ENCODE measurements around the gene FBXO21. TPM values are rescaled to one million over a fixed set of nuclear protein-coding genes. Genes with fewer than 3 reads are reported as not detected.

The FBXO21 gene
- total RNA-seq, 1 experiment from 2014 or later = 230 TPM

DNA sequence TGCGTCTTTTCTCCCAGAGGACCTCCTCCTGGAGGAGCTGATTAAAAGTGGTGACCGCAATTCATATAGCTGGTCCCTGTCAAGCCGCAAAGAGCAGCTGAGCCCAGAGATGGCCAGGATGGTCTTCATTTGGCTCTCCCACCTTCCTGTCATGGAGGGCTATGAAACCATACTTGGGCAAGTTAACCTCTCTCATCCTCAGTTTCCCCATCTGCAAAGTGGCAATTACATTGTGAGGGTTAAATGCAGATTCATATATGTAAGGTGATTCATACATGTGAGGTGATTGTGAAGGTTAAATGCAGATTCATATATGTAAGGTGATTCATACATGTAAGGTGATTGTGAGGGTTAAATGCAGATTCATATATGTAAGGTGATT, 87.5 kb downstream of the FBXO21 start:
- Histone ChIP-seq H3K4me1 (ENCODE audit: insufficient read depth, low read length) (peaks cover 19% of the 10 kb centered on the region), H3K9ac (ENCODE audit: low read length) (no peak overlapping the region), H3F3A (ENCODE audit: low read length, unreplicated experiment) (no peaks in the 10 kb centered on the region), H2AFZ (ENCODE audit: low read length) (no peak overlapping the region), H3K27me3 (ENCODE audit: low read length) (peaks cover 45% of the 10 kb centered on the region), H4K20me1 (ENCODE audit: low read length) (no peaks in the 10 kb centered on the region), H3K9me3 (ENCODE audit: low read length) (no peaks in the 10 kb centered on the region), H3K79me2 (ENCODE audit: low read length) (no peaks in the 10 kb centered on the region), H3K4me2 (ENCODE audit: low read length) (no peak overlapping the region), H3K4me3 (ENCODE audit: low read length) (no peak overlapping the region), H3K9me2 (replicated peaks; ENCODE audit: low read length) (no peaks in the 10 kb centered on the region), H3K27ac (ENCODE audit: low read length) (no peak overlapping the region), H3K36me3 (ENCODE audit: low read depth, low read length) (no peaks in the 10 kb centered on the region)
- intact Hi-C loops (cut with micrococcal nuclease) = no loop called here
- no peak for DNase-seq
- TF ChIP-seq, protein P1, sequence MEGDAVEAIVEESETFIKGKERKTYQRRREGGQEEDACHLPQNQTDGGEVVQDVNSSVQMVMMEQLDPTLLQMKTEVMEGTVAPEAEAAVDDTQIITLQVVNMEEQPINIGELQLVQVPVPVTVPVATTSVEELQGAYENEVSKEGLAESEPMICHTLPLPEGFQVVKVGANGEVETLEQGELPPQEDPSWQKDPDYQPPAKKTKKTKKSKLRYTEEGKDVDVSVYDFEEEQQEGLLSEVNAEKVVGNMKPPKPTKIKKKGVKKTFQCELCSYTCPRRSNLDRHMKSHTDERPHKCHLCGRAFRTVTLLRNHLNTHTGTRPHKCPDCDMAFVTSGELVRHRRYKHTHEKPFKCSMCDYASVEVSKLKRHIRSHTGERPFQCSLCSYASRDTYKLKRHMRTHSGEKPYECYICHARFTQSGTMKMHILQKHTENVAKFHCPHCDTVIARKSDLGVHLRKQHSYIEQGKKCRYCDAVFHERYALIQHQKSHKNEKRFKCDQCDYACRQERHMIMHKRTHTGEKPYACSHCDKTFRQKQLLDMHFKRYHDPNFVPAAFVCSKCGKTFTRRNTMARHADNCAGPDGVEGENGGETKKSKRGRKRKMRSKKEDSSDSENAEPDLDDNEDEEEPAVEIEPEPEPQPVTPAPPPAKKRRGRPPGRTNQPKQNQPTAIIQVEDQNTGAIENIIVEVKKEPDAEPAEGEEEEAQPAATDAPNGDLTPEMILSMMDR (conservative IDR thresholded peaks at IDR 0.05; ENCODE audit: low read depth, low read length) = no peak
- no peak for TF ChIP-seq EZH2 (IDR thresholded peaks at IDR 0.05; ENCODE audit: low read length, unreplicated experiment)
- TF ChIP-seq EZH2phosphoT487 (IDR thresholded peaks at IDR 0.05; ENCODE audit: borderline replicate concordance, low read length) = no peak
- no TSS peak for BruUV-seq (replicated peaks)
- POLR2A ChIA-PET (ENCODE audit: unreplicated experiment) = no interaction called here
- ATAC-seq = no peak
- CTCF ChIA-PET = no interaction called here

- no peak overlapping the region for H3K4me2 ChIP-seq (ENCODE audit: low read length)
- no peaks in the 10 kb centered on the region for H4K20me1 ChIP-seq (ENCODE audit: low read length)
- H3K27me3 ChIP-seq (ENCODE audit: low read length) = peaks cover 49% of the 10 kb centered on the region
- no peaks in the 10 kb centered on the region for H3K9me3 ChIP-seq (ENCODE audit: low read length)
- DNase-seq = no peak
- intact Hi-C loops (cut with micrococcal nuclease) = no loop called here
- peaks cover 19% of the 10 kb centered on the region for H3K4me1 ChIP-seq (ENCODE audit: insufficient read depth, low read length)
- H3K36me3 ChIP-seq (ENCODE audit: low read depth, low read length) = no peaks in the 10 kb centered on the region
- no peaks in the 10 kb centered on the region for H3K9me2 ChIP-seq (replicated peaks; ENCODE audit: low read length)
- BruUV-seq (replicated peaks) = no TSS peak
- no peaks in the 10 kb centered on the region for H3F3A ChIP-seq (ENCODE audit: low read length, unreplicated experiment)
- ChIA-PET POLR2A (ENCODE audit: unreplicated experiment) (no interaction called here), CTCF (no interaction called here)
- H3K4me3 ChIP-seq (ENCODE audit: low read length) = no peak overlapping the region
- no peak overlapping the region for H3K9ac ChIP-seq (ENCODE audit: low read length)
- TF ChIP-seq EZH2 (IDR thresholded peaks at IDR 0.05; ENCODE audit: low read length, unreplicated experiment) = no peak
- TF ChIP-seq, protein P1 (conservative IDR thresholded peaks at IDR 0.05; ENCODE audit: low read depth, low read length) = no peak
- no peak for TF ChIP-seq EZH2phosphoT487 (IDR thresholded peaks at IDR 0.05; ENCODE audit: borderline replicate concordance, low read length)
- H3K79me2 ChIP-seq (ENCODE audit: low read length) = no peaks in the 10 kb centered on the region
- no peak for ATAC-seq
- no peak overlapping the region for H3K27ac ChIP-seq (ENCODE audit: low read length)
- no peak overlapping the region for H2AFZ ChIP-seq (ENCODE audit: low read length)
Measured at GRCh38 chr12:117101953-117102799, 88.1 kb downstream of the FBXO21 start.
